Osteoblast (primary cell): ENCODE results near the gene OVOL1. TPM values are rescaled to one million over a fixed set of nuclear protein-coding genes. Genes with fewer than 3 reads are reported as not detected.
A peak's percentile ranks its signal among the peaks of the same experiment; 100 is the strongest.

Source experiments
- DNase-seq: peaks from one replicate; pipeline ENCODE4 v3.0.0; 2011; ENCODE audit warnings: low spot score, mixed read lengths; ENCODE audit not compliant: insufficient read length; ENCODE audit errors: missing footprints
- H2AFZ ChIP-seq: 2 replicates; pipeline ENCODE4 v1.6.0; 2011; ENCODE audit warnings: mild to moderate bottlenecking, low read length
- H3K27ac ChIP-seq: 2 replicates; pipeline ENCODE4 v1.5.1; 2011; ENCODE audit warnings: mild to moderate bottlenecking, low read depth, low read length, moderate library complexity
- H3K27me3 ChIP-seq: 2 replicates; pipeline ENCODE4 v1.6.0; 2012; ENCODE audit warnings: mild to moderate bottlenecking, control low read depth, inconsistent platforms, low read length, moderate library complexity; ENCODE audit not compliant: insufficient read depth
- H3K36me3 ChIP-seq: 2 replicates; pipeline ENCODE4 v1.5.1; 2011; ENCODE audit warnings: mild to moderate bottlenecking, low read length, control low read depth, moderate library complexity; ENCODE audit not compliant: insufficient read depth
- H3K4me1 ChIP-seq: 2 replicates; pipeline ENCODE4 v1.5.1; 2011; ENCODE audit warnings: mild to moderate bottlenecking, low read length, control low read depth, moderate library complexity; ENCODE audit not compliant: insufficient read depth
- H3K4me2 ChIP-seq: 2 replicates; pipeline ENCODE4 v1.6.0; 2011; ENCODE audit warnings: mild to moderate bottlenecking, low read length; ENCODE audit not compliant: insufficient read depth
- H3K4me3 ChIP-seq: fragments of 200-600 bp; sonication (generic); 3 replicates; pipeline ENCODE4 v1.5.1; 2012; ENCODE audit warnings: mild to moderate bottlenecking, low read length, inconsistent platforms; ENCODE audit not compliant: insufficient read depth
- H3K79me2 ChIP-seq: 2 replicates; pipeline ENCODE4 v1.6.0; 2012; ENCODE audit warnings: mild to moderate bottlenecking, low read length, control low read depth, inconsistent platforms; ENCODE audit not compliant: insufficient read depth
- H3K9me3 ChIP-seq: 2 replicates; pipeline ENCODE4 v1.5.1; 2011; ENCODE audit warnings: low read depth, low read length, control low read depth
- H4K20me1 ChIP-seq: 2 replicates; pipeline ENCODE4 v1.6.0; 2012; ENCODE audit warnings: mild to moderate bottlenecking, low read length, control low read depth; ENCODE audit not compliant: insufficient read depth
- CTCF ChIP-seq: IDR thresholded peaks from 2 replicates; pipeline ENCODE4 v1.5.1; 2011; ENCODE audit warnings: mild to moderate bottlenecking, low read depth, low read length, moderate library complexity; ENCODE audit errors: extremely low read depth
- total RNA-seq: library from RNA; depleted of rRNA; stranded (reverse); fragments of >200 nt; gene quantifications from 2 replicates; pipeline ENCODE4 v1.2.3, GENCODE V29; 2012

OVOL1 gene
- total RNA-seq, 1 donor = not detected

- DNase-seq = peak; percentile 71
- Histone ChIP-seq H4K20me1 (no peaks in the 10 kb centered on the region), H3K27ac (no peak overlapping the region), H2AFZ (no peak overlapping the region), H3K79me2 (no peaks in the 10 kb centered on the region), H3K4me3 (no peak overlapping the region), H3K4me2 (no peak overlapping the region), H3K27me3 (peaks cover 26% of the 10 kb centered on the region), H3K9me3 (no peaks in the 10 kb centered on the region), H3K4me1 (no peaks in the 10 kb centered on the region), H3K36me3 (no peaks in the 10 kb centered on the region)
- no peak for TF ChIP-seq CTCF
Measured at GRCh38 chr11:65801153-65801987, 14.5 kb downstream of the OVOL1 start.

GRCh38 chr11:65802841-65803240 is 16.0 kb downstream of the OVOL1 start:
- TF ChIP-seq CTCF = no peak
- Histone ChIP-seq H3K9me3 (no peaks in the 10 kb centered on the region), H3K79me2 (no peaks in the 10 kb centered on the region), H3K4me3 (no peak overlapping the region), H3K36me3 (no peaks in the 10 kb centered on the region), H3K27me3 (peaks cover 29% of the 10 kb centered on the region), H2AFZ (no peak overlapping the region), H3K27ac (no peak overlapping the region), H3K4me1 (no peaks in the 10 kb centered on the region), H3K4me2 (no peak overlapping the region), H4K20me1 (no peaks in the 10 kb centered on the region)
- DNase-seq = peak; percentile 71

GRCh38 chr11:65803797-65804492 is 17.1 kb downstream of the OVOL1 start:
- Histone ChIP-seq H3K36me3 (no peaks in the 10 kb centered on the region), H2AFZ (no peak overlapping the region), H4K20me1 (no peaks in the 10 kb centered on the region), H3K27me3 (peaks cover 36% of the 10 kb centered on the region), H3K4me3 (no peak overlapping the region), H3K4me2 (no peak overlapping the region), H3K9me3 (no peaks in the 10 kb centered on the region), H3K79me2 (no peaks in the 10 kb centered on the region), H3K27ac (no peak overlapping the region), H3K4me1 (no peaks in the 10 kb centered on the region)
- TF ChIP-seq CTCF = no peak
- no peak for DNase-seq

- Histone ChIP-seq H2AFZ (no peak overlapping the region), H3K9me3 (no peaks in the 10 kb centered on the region), H3K27me3 (peaks cover 45% of the 10 kb centered on the region), H3K27ac (no peak overlapping the region), H3K4me2 (no peak overlapping the region), H3K4me1 (no peaks in the 10 kb centered on the region), H3K4me3 (no peak overlapping the region), H3K36me3 (no peaks in the 10 kb centered on the region), H3K79me2 (no peaks in the 10 kb centered on the region), H4K20me1 (no peaks in the 10 kb centered on the region)
- TF ChIP-seq CTCF = no peak
- DNase-seq = no peak
Measured at GRCh38 chr11:65806979-65807378, 20.1 kb downstream of the OVOL1 start.
